SU-DHL-6 (cell line): Measurements from ENCODE around the gene SNTG2.

Experiments used
- H2AFZ ChIP-seq: fragments of 200-600 bp; sonication (generic); 2 replicates; pipeline ENCODE4 v1.6.1; 2014; ENCODE audit warnings: low read depth, mild to moderate bottlenecking, moderate library complexity, mixed read lengths, antibody characterized with exemption, low read length; ENCODE audit not compliant: severe bottlenecking
- H3F3A ChIP-seq: fragments of 200-600 bp; shearing (Covaris generic); 2 replicates; pipeline ENCODE4 v1.6.0; 2016; ENCODE audit warnings: antibody characterized with exemption, mild to moderate bottlenecking; ENCODE audit not compliant: insufficient read depth
- H3K27ac ChIP-seq: fragments of 200-600 bp; sonication (generic); 2 replicates; pipeline ENCODE4 v1.5.1; 2016; ENCODE audit warnings: low read depth, mild to moderate bottlenecking, low read length, moderate library complexity, mixed read lengths
- H3K27me3 ChIP-seq: fragments of 200-600 bp; sonication (generic), shearing (Covaris generic); 2 replicates; pipeline ENCODE4 v1.6.0; 2014; ENCODE audit warnings: mild to moderate bottlenecking, low read length
- H3K36me3 ChIP-seq: fragments of 200-600 bp; sonication (generic); 2 replicates; pipeline ENCODE4 v1.6.1; 2014; ENCODE audit warnings: mild to moderate bottlenecking, low read length, mixed read lengths
- H3K4me2 ChIP-seq: fragments of 300-600, 200-600 bp; shearing (Covaris generic), sonication (generic); 2 replicates; pipeline ENCODE4 v1.6.0; 2014; ENCODE audit warnings: low read length, low read depth, mild to moderate bottlenecking; ENCODE audit not compliant: poor library complexity, severe bottlenecking
- H3K4me3 ChIP-seq: fragments of 200-600 bp; sonication (generic); 2 replicates; pipeline ENCODE4 v1.5.1; 2014; ENCODE audit warnings: antibody characterized with exemption, low read length, mild to moderate bottlenecking, mixed read lengths; ENCODE audit not compliant: insufficient read depth, poor library complexity, severe bottlenecking
- H3K79me2 ChIP-seq: fragments of 200-600 bp; sonication (generic); 2 replicates; pipeline ENCODE4 v1.6.1; 2014; ENCODE audit warnings: mild to moderate bottlenecking, low read length, moderate library complexity; ENCODE audit not compliant: insufficient read depth
- H3K9ac ChIP-seq: fragments of 200-600 bp; sonication (generic); 2 replicates; pipeline ENCODE4 v1.7.0; 2014; ENCODE audit warnings: mild to moderate bottlenecking, low read length
- H3K9me2 ChIP-seq: fragments of 200-600 bp; sonication (generic); replicated peaks from 2 replicates; pipeline ENCODE4 v1.6.1; 2014; ENCODE audit warnings: low read length; ENCODE audit not compliant: insufficient read depth
- H3K9me3 ChIP-seq: fragments of 200-600 bp; sonication (generic); 2 replicates; pipeline ENCODE4 v1.6.1; 2014; ENCODE audit warnings: low read length, mixed read lengths; ENCODE audit not compliant: insufficient read depth
- H4K20me1 ChIP-seq: fragments of 200-600 bp; sonication (generic); 2 replicates; pipeline ENCODE4 v1.6.1; 2014; ENCODE audit warnings: low read depth, mild to moderate bottlenecking, antibody characterized with exemption, low read length, moderate library complexity, mixed read lengths
- EZH2phosphoT487 ChIP-seq: fragments of 200-600 bp; sonication (generic), shearing (Covaris generic); conservative IDR thresholded peaks from 2 replicates; pipeline ENCODE4 v1.6.1; 2018; ENCODE audit warnings: mild to moderate bottlenecking, antibody characterized with exemption, low read length, moderate library complexity, mixed read lengths
- TF ChIP-seq, protein P1 (sequence below): fragments of 200-600 bp; sonication (generic); IDR thresholded peaks from one replicate; pipeline ENCODE4 v1.5.1; 2017; ENCODE audit warnings: antibody characterized with exemption, mild to moderate bottlenecking, low read length, moderate library complexity; ENCODE audit not compliant: insufficient read depth, poor library complexity, severe bottlenecking

SNTG2 gene

DNA sequence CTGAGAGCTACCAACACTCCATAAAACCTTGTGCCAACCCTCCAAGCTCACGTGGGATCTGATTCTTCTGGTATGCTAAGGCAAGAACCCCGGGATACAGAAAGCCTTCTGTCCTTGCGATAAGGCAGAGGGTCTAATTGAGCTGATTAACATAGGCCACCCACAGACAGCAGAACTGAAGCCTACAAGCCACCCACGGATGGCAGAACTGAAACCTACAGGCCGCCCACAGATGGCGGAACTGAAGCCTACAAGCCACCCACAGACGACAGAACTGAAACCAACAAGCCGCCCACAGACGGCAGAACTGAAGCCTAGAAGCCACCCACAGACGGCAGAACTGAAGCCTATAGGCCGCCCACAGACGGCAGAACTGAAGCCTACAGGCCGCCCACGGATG lies 216.3 kb downstream of the SNTG2 start:
- no peaks in the 10 kb centered on the region for H3K27me3 ChIP-seq
- no peak overlapping the region for H3K9ac ChIP-seq
- H3K4me3 ChIP-seq = no peak overlapping the region
- H3K36me3 ChIP-seq = no peaks in the 10 kb centered on the region
- H4K20me1 ChIP-seq = no peaks in the 10 kb centered on the region
- no peaks in the 10 kb centered on the region for H3F3A ChIP-seq
- TF ChIP-seq, protein P1, sequence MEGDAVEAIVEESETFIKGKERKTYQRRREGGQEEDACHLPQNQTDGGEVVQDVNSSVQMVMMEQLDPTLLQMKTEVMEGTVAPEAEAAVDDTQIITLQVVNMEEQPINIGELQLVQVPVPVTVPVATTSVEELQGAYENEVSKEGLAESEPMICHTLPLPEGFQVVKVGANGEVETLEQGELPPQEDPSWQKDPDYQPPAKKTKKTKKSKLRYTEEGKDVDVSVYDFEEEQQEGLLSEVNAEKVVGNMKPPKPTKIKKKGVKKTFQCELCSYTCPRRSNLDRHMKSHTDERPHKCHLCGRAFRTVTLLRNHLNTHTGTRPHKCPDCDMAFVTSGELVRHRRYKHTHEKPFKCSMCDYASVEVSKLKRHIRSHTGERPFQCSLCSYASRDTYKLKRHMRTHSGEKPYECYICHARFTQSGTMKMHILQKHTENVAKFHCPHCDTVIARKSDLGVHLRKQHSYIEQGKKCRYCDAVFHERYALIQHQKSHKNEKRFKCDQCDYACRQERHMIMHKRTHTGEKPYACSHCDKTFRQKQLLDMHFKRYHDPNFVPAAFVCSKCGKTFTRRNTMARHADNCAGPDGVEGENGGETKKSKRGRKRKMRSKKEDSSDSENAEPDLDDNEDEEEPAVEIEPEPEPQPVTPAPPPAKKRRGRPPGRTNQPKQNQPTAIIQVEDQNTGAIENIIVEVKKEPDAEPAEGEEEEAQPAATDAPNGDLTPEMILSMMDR = no peak
- TF ChIP-seq EZH2phosphoT487 = no peak
- no peak overlapping the region for H2AFZ ChIP-seq
- no peak overlapping the region for H3K27ac ChIP-seq
- H3K79me2 ChIP-seq = no peaks in the 10 kb centered on the region
- H3K4me2 ChIP-seq = no peak overlapping the region
- no peaks in the 10 kb centered on the region for H3K9me2 ChIP-seq
- H3K9me3 ChIP-seq = no peaks in the 10 kb centered on the region

DNA sequence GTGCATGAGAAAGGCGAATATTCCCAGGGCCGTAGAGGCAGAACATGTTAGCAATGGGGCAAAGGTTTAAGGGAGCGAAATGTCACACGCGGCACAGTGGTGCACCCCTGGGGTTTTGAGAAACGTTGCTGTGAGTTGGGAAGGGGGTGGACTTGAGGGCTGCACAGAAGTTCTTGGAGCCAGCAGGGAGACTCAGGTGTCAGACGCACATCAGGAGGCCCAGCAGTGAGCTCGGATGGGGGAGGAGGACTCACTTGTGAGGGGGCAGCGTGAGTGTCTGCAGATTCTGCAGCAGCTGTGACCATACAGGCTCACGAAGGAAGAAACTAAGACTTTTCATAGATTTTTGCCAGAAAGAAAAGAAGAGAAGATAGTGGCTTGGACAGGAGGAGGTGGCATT lies 218.2 kb downstream of the SNTG2 start:
- no peak overlapping the region for H3K27ac ChIP-seq
- no peak overlapping the region for H2AFZ ChIP-seq
- H3K27me3 ChIP-seq = no peaks in the 10 kb centered on the region
- no peaks in the 10 kb centered on the region for H4K20me1 ChIP-seq
- no peaks in the 10 kb centered on the region for H3K9me3 ChIP-seq
- no peaks in the 10 kb centered on the region for H3K79me2 ChIP-seq
- TF ChIP-seq, protein P1 = no peak
- no peak for TF ChIP-seq EZH2phosphoT487
- no peaks in the 10 kb centered on the region for H3F3A ChIP-seq
- no peaks in the 10 kb centered on the region for H3K36me3 ChIP-seq
- H3K4me3 ChIP-seq = no peak overlapping the region
- no peaks in the 10 kb centered on the region for H3K9me2 ChIP-seq
- H3K4me2 ChIP-seq = no peak overlapping the region
- H3K9ac ChIP-seq = no peak overlapping the region

DNA sequence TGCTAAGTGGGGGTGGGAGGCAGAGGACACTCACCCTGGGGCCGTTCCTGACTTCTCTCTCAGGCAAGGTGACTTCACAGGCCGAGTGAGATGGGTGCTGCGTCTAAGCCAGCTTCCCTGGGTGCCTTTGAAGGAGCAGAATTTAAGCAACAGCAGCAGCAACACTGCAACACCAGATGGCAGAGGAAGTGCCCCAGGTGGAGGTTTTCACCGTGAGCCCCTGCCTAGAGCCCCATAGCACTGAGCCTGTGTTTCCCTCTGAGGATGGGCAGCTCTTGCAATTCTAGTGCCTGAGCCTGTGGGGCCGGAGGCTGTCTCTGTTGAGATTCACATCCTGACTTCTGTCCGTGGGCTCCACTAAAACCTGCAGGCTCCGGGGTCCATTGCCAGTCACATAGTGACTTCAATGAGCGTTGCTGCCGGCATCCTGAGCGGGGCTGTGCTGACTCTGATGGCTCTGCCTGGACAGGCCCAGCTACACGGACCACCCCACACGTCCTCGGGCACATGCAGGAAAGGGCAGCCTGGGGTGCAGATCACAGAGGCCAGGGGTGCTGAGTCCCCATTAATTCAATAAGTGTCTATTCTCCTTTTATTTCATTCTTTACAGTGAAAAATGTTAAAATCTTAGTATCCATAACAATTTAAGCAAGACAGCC lies 218.8 kb downstream of the SNTG2 start:
- Histone ChIP-seq H3K4me3 (no peak overlapping the region), H3K4me2 (no peak overlapping the region), H3K9me3 (no peaks in the 10 kb centered on the region), H3K9ac (no peak overlapping the region), H4K20me1 (no peaks in the 10 kb centered on the region), H3K27me3 (no peaks in the 10 kb centered on the region), H3K36me3 (no peaks in the 10 kb centered on the region), H3K9me2 (no peaks in the 10 kb centered on the region), H2AFZ (no peak overlapping the region), H3F3A (no peaks in the 10 kb centered on the region), H3K27ac (no peak overlapping the region), H3K79me2 (no peaks in the 10 kb centered on the region)
- TF ChIP-seq EZH2phosphoT487 = no peak
- TF ChIP-seq, protein P1 = no peak
